SK-N-SH treated with all-trans-retinoic acid at 6 μM for 48 hours (cell line): ENCODE data around the gene ZNF768.

Experiments used
- SNAI2 ChIP-seq: fragments of 250-450 bp; sonication (Bioruptor Pico); IDR thresholded peaks from 2 replicates; pipeline ENCODE4 v1.5.0; 2020; ENCODE audit warnings: mild to moderate bottlenecking, moderate library complexity
- TCF4 ChIP-seq: fragments of 250-450 bp; sonication (Bioruptor Pico); IDR thresholded peaks from 2 replicates; pipeline ENCODE4 v1.8.0; 2021; ENCODE audit warnings: mild to moderate bottlenecking, moderate library complexity, borderline replicate concordance
- ZFP3 ChIP-seq: fragments of 250-450 bp; sonication (Bioruptor Pico); IDR thresholded peaks from 2 replicates; pipeline ENCODE4 v1.5.0; 2020; ENCODE audit warnings: mild to moderate bottlenecking, moderate library complexity
- ZFP30 ChIP-seq: fragments of 450-650 bp; formaldehyde crosslinking; IDR thresholded peaks from 2 replicates; pipeline ENCODE4 v1.5.0; 2022; ENCODE audit warnings: mild to moderate bottlenecking, moderate library complexity
- ZNF70 ChIP-seq: fragments of 450-650 bp; formaldehyde crosslinking; IDR thresholded peaks from 2 replicates; pipeline ENCODE4 v1.5.0; 2020; ENCODE audit warnings: mild to moderate bottlenecking, moderate library complexity
- ZNF8 ChIP-seq: fragments of 450-650 bp; formaldehyde crosslinking; IDR thresholded peaks from 2 replicates; pipeline ENCODE4 v1.5.0; 2020; ENCODE audit warnings: mild to moderate bottlenecking, moderate library complexity
- TF ChIP-seq, protein P1 (sequence below): fragments of 250-450 bp; sonication (Bioruptor Pico); IDR thresholded peaks from 2 replicates; pipeline ENCODE4 v1.8.0; 2020; ENCODE audit warnings: mild to moderate bottlenecking, moderate library complexity, borderline replicate concordance

DNA sequence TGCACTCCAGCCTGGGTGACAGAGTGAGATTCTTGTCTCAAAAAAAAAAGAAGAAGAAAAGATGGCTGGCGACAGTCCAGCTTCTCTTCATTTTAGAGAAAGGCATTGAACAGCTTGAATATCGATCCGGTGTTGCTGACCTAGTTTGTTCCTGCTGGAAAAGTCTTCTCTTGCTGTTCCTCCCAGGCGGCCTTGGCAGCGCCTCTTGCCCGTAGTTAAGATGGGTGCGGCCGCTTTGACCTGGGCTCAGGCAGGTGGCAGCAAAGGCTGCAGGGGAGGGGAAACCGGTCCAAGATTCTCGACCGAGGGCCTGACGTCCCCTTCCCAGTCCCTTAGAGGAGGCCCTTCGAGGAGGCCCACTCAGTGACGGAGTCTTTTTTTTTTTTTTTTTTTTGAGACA lies 35.7 kb upstream of the ZNF768 start:
- TF ChIP-seq ZNF70 (CRISPR knock-in tag) (no peak), SNAI2 (CRISPR knock-in tag) (no peak), ZFP30 (CRISPR knock-in tag) (no peak), TCF4 (CRISPR knock-in tag) (no peak), ZFP3 (CRISPR knock-in tag) (no peak), ZNF8 (CRISPR knock-in tag) (no peak)
- TF ChIP-seq, protein P1, sequence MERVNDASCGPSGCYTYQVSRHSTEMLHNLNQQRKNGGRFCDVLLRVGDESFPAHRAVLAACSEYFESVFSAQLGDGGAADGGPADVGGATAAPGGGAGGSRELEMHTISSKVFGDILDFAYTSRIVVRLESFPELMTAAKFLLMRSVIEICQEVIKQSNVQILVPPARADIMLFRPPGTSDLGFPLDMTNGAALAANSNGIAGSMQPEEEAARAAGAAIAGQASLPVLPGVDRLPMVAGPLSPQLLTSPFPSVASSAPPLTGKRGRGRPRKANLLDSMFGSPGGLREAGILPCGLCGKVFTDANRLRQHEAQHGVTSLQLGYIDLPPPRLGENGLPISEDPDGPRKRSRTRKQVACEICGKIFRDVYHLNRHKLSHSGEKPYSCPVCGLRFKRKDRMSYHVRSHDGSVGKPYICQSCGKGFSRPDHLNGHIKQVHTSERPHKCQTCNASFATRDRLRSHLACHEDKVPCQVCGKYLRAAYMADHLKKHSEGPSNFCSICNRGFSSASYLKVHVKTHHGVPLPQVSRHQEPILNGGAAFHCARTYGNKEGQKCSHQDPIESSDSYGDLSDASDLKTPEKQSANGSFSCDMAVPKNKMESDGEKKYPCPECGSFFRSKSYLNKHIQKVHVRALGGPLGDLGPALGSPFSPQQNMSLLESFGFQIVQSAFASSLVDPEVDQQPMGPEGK (CRISPR knock-in tag): no peak
